Body of pancreas (tissue), 4 donors: ENCODE data around the gene PYGM. TPM values are rescaled to one million over a fixed set of nuclear protein-coding genes. Genes with fewer than 3 reads are reported as not detected.
A peak's percentile ranks its signal among the peaks of the same experiment; 100 is the strongest.

Experiments
- ATAC-seq: fragments of 150-250 bp; one replicate; pipeline ENCODE4 v1.9.1; 2016
- DNase-seq, 4 donors: peaks; one replicate each; pipeline ENCODE4 v3.0.0-alpha.2; 2019
- H3K27ac ChIP-seq, 4 donors: fragments of 200-600 bp; sonication (generic); 1 replicate in 3 of 4; 2 replicates in 1 of 4; pipeline versions ENCODE4 v1.5.1 to v1.6.1; 2016 to 2019; ENCODE audit warnings: mild to moderate bottlenecking in 1 of 4, mixed read lengths in 1 of 4, moderate library complexity in 1 of 4
- H3K27me3 ChIP-seq, 2 donors: fragments of 200-600 bp; sonication (generic); one replicate each; pipeline ENCODE4 v1.6.0; 2016; ENCODE audit warnings: mild to moderate bottlenecking in 1 of 2
- H3K36me3 ChIP-seq, 2 donors: fragments of 200-600 bp; sonication (generic); replicated peaks in 1 of 2; 2 replicates each; pipeline ENCODE4 v1.5.1; 2016; ENCODE audit warnings: low read depth in 2 of 2; ENCODE audit not compliant: insufficient read depth in 1 of 2
- H3K4me1 ChIP-seq: fragments of 200-600 bp; sonication (generic); one replicate; pipeline ENCODE4 v1.6.0; 2016
- H3K4me3 ChIP-seq, 2 donors: fragments of 200-600 bp; sonication (generic); 1 replicate in 1 of 2; 2 replicates in 1 of 2; pipeline ENCODE4 v1.5.1; 2016 to 2019
- H3K9me3 ChIP-seq, 3 donors: fragments of 200-600 bp; sonication (generic); 1 replicate in 2 of 3; 2 replicates in 1 of 3; pipeline ENCODE4 v1.5.1; 2016
- POLR2A ChIP-seq, 3 donors: fragments of 450-650 bp; IDR thresholded peaks; one replicate each; pipeline ENCODE4 v1.6.1; 2016; ENCODE audit warnings: antibody characterized with exemption in 3 of 3, mild to moderate bottlenecking in 2 of 3
- WGBS, 2 donors: methylation state at CpG; one replicate each; pipeline ENCODE4 v1.1.5; 2017; 5-methylcytosine and 5-hydroxymethylcytosine counted together
- intact Hi-C: fragments of 100-400 bp; cut with DNase I; formaldehyde crosslinking; loops from one replicate; pipeline ENCODE4 v1.15.1; 2023
- total RNA-seq, 2 donors: library from RNA; depleted of rRNA; stranded (reverse); fragments of >200 nt; gene quantifications; one replicate each; pipeline ENCODE4 v1.1.0, GENCODE V29; 2016
- TF ChIP-seq, protein P1 (sequence below), 7 experiments: fragments of 450-650 bp in 4 of 7; fragments of 200-600 bp in 3 of 7; sonication (generic) in 3 of 7; IDR thresholded peaks; one replicate each; pipeline ENCODE4 v1.5.1; 2016 to 2019; ENCODE audit warnings: antibody characterized with exemption in 7 of 7

The PYGM gene
- total RNA-seq, 2 donors from 2014 or later = 0.78 to 4.3 TPM

DNA sequence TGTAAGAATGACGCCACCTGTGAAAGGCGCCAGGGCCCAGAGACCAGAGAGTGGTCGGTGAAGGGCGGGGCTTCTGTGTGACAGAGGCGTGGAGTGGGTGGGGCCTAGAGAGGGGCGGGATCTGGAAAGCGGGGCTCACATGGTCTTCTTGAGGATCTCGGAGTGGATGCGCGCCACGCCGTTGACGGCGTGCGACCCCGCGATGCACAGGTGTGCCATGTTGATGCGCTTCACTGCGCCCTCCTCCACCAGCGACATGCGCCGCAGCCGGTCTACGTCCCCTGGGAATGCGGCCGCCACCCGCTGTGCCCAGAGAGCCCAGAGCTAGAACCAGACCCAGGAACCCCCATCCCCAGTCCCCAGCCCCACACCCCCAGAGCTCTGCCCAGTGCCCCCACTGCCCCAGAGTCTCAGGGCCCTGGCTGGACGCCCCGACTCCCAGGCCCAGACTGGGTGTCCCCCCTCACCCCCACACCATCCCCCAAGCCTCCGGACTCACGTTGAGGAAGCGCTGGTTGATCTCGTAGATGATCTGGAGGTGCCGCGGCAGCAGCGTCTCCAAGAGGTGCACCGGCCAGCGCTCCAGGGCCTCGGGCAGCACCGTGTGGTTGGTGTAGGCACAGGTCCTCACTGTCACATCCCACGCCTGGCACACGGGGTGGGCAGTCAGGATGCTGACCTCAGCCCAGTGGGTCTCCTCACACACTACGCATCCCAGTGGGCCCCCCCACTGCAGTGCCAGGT is 6.2 kb downstream of the PYGM start:
- intact Hi-C loops = no loop called here
- no peaks in the 10 kb centered on the region for H3K9me3 ChIP-seq
- ATAC-seq = no peak
- no peak overlapping the region for H3K4me3 ChIP-seq
- no peaks in the 10 kb centered on the region for H3K36me3 ChIP-seq
- DNase-seq = peak in 1 of 4 donors; percentile 10
- 93 to 94% methylated on average over 29 to 32 of the region's 43 CpGs for whole genome bisulfite sequencing, 2 donors
- TF ChIP-seq POLR2A (IDR thresholded peaks at IDR 0.05) = no peak
- TF ChIP-seq, protein P1, sequence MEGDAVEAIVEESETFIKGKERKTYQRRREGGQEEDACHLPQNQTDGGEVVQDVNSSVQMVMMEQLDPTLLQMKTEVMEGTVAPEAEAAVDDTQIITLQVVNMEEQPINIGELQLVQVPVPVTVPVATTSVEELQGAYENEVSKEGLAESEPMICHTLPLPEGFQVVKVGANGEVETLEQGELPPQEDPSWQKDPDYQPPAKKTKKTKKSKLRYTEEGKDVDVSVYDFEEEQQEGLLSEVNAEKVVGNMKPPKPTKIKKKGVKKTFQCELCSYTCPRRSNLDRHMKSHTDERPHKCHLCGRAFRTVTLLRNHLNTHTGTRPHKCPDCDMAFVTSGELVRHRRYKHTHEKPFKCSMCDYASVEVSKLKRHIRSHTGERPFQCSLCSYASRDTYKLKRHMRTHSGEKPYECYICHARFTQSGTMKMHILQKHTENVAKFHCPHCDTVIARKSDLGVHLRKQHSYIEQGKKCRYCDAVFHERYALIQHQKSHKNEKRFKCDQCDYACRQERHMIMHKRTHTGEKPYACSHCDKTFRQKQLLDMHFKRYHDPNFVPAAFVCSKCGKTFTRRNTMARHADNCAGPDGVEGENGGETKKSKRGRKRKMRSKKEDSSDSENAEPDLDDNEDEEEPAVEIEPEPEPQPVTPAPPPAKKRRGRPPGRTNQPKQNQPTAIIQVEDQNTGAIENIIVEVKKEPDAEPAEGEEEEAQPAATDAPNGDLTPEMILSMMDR (IDR thresholded peaks at IDR 0.05) = no peak
- H3K27ac ChIP-seq = no peak overlapping the region
- no peaks in the 10 kb centered on the region for H3K4me1 ChIP-seq
- no peaks in the 10 kb centered on the region for H3K27me3 ChIP-seq

DNA sequence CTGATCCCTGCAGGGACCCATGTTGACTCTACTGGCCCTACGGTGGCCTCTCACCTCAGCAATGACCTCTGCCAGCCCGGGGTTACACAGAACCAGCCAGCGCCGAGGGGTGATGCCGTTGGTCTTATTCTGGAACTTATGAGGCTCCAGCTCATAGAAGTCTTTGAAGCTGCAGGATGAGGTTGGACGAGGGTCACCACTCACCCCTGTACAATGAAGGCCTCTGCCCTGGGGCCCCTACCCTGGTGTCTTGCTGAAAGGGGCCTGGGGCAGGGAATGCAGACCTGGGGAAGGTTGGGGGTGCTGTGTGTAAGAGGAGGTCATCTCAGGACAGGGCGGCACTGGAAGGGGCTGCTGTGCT is 6.8 kb downstream of the PYGM start:
- H3K36me3 ChIP-seq = no peaks in the 10 kb centered on the region
- no peak overlapping the region for H3K4me3 ChIP-seq
- ATAC-seq (no peak), DNase-seq (no peak)
- H3K27ac ChIP-seq = no peak overlapping the region
- H3K4me1 ChIP-seq = no peaks in the 10 kb centered on the region
- TF ChIP-seq, protein P1 (IDR thresholded peaks at IDR 0.05) = no peak
- no peak for TF ChIP-seq POLR2A (IDR thresholded peaks at IDR 0.05)
- 85 to 90% methylated on average over 5 to 7 of the region's 7 CpGs for WGBS, 2 donors
- intact Hi-C loops = no loop called here
- H3K9me3 ChIP-seq = no peaks in the 10 kb centered on the region
- H3K27me3 ChIP-seq = no peaks in the 10 kb centered on the region

DNA sequence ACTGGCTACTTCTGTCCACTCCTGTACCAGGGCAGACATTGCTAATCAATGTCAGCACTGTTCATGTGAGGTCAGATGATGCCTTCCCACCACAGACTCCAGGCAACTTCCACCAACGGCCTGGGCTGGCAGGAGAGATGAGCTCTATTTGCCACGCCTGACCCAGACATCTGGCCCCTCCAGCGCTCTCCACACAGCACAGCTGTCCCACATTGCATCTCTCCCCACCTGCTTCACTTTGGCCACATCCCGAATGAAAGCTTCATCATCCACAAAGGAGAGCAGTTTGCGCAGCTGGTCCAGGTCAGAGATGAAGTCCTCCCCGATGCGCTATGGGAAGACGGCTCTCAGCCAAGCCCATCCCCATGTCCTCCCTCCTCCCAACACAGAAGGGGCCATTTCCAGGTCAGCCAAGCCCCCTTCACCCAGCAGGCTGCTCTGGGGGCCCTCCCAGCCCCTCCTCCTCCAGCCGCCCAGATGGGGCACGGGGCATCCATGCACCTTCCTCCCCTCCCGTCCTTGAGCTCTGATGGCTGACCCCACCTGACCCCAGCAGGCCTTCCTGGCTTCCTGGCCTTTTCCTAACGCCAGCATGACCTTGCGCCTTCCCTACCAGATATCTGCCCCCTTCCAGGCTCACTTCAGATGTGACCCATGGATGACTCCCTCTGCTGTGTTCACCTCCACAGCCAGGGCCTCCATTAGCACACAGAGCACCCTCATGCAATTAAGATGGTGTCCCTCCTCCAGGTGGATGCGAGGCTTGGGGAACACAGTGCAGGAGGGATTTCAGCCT is 7.4 kb downstream of the PYGM start:
- H3K27ac ChIP-seq = no peak overlapping the region
- ATAC-seq (no peak), DNase-seq (no peak)
- no peaks in the 10 kb centered on the region for H3K36me3 ChIP-seq
- no peaks in the 10 kb centered on the region for H3K4me1 ChIP-seq
- no peaks in the 10 kb centered on the region for H3K27me3 ChIP-seq
- H3K4me3 ChIP-seq = no peak overlapping the region
- TF ChIP-seq POLR2A (IDR thresholded peaks at IDR 0.05) = no peak
- TF ChIP-seq, protein P1 (IDR thresholded peaks at IDR 0.05) = no peak
- H3K9me3 ChIP-seq = no peaks in the 10 kb centered on the region
- intact Hi-C loops = no loop called here
- 85 to 89% methylated on average over 12 to 14 of the region's 14 CpGs for WGBS, 2 donors

DNA sequence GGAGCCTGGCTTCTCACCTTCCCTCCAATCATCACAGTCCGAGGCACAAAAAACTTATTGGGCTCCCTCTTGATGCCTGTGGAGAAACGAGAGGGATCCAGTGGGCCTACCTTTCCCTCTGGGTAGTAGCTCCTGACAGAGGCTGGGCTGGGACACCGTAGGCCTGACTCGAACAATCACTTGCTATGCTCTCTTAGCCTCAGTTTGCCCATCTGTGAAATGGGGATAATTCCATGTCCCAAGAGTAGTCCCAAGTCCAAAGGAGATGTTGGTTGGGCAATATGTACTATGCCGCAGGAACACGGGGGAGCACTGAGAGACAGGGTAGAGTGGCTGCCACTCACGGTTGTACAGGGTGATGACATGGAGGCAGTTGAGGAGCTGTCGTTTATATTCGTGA is 8.2 kb downstream of the PYGM start:
- Histone ChIP-seq H3K4me1 (no peaks in the 10 kb centered on the region), H3K4me3 (no peak overlapping the region), H3K9me3 (no peaks in the 10 kb centered on the region), H3K36me3 (no peaks in the 10 kb centered on the region), H3K27me3 (no peaks in the 10 kb centered on the region), H3K27ac (no peak overlapping the region)
- ATAC-seq (no peak), DNase-seq (no peak)
- intact Hi-C loops = no loop called here
- TF ChIP-seq, protein P1 (IDR thresholded peaks at IDR 0.05) = no peak
- no peak for TF ChIP-seq POLR2A (IDR thresholded peaks at IDR 0.05)
- WGBS, 2 donors = 88 to 91% methylated on average over 6 to 9 of the region's 9 CpGs
